Liver (tissue), 9 donors: ENCODE data around the gene RPS6KA5. TPM values are rescaled to one million over a fixed set of nuclear protein-coding genes. Genes with fewer than 3 reads are reported as not detected.

Experiments
- DNase-seq: peaks from one replicate; pipeline ENCODE4 v3.0.0-alpha.2; 2017; ENCODE audit warnings: low spot score
- H3K27ac ChIP-seq, 2 donors: one replicate each; pipeline ENCODE4 v1.7.0; 2013; ENCODE audit warnings: inconsistent platforms in 2 of 2, low read length in 2 of 2, control low read depth in 1 of 2, low read depth in 1 of 2, mild to moderate bottlenecking in 1 of 2
- H3K27me3 ChIP-seq, 4 donors: one replicate each; pipeline versions ENCODE4 v1.6.1 to v1.7.0; 2013; ENCODE audit warnings: low read length in 3 of 4, inconsistent platforms in 1 of 4, mild to moderate bottlenecking in 1 of 4, moderate library complexity in 1 of 4; ENCODE audit not compliant: control insufficient read depth in 4 of 4, insufficient read depth in 4 of 4
- H3K36me3 ChIP-seq, 4 donors: one replicate each; pipeline versions ENCODE4 v1.6.1 to v1.7.0; 2013; ENCODE audit warnings: low read length in 3 of 4, mild to moderate bottlenecking in 3 of 4, low read depth in 1 of 4, moderate library complexity in 1 of 4; ENCODE audit not compliant: control insufficient read depth in 4 of 4, insufficient read depth in 3 of 4
- H3K4me1 ChIP-seq, 4 donors: one replicate each; pipeline versions ENCODE4 v1.6.1 to v1.7.0; 2013; ENCODE audit warnings: low read length in 3 of 4, mild to moderate bottlenecking in 3 of 4, moderate library complexity in 1 of 4; ENCODE audit not compliant: control insufficient read depth in 4 of 4, insufficient read depth in 4 of 4
- H3K4me3 ChIP-seq, 3 donors: one replicate each; pipeline versions ENCODE4 v1.6.1 to v1.7.0; 2013; ENCODE audit warnings: low read length in 3 of 3, control low read depth in 1 of 3, low read depth in 1 of 3, mild to moderate bottlenecking in 1 of 3
- H3K9ac ChIP-seq, 2 donors: one replicate each; pipeline ENCODE4 v1.7.0; 2013; ENCODE audit warnings: low read length in 2 of 2, mild to moderate bottlenecking in 2 of 2, moderate library complexity in 2 of 2, control low read depth in 1 of 2, low read depth in 1 of 2
- H3K9me3 ChIP-seq, 4 donors: one replicate each; pipeline versions ENCODE4 v1.6.1 to v1.7.0; 2013; ENCODE audit warnings: low read length in 3 of 4; ENCODE audit not compliant: control insufficient read depth in 4 of 4
- FOXA2 ChIP-seq: IDR thresholded peaks from 2 replicates; pipeline ENCODE4 v1.6.1; 2016; ENCODE audit warnings: antibody characterized with exemption
- HNF4A ChIP-seq, 2 donors: conservative IDR thresholded peaks; 2 replicates each; pipeline ENCODE4 v1.6.1; 2016; ENCODE audit warnings: antibody characterized with exemption in 2 of 2, mild to moderate bottlenecking in 2 of 2
- JUND ChIP-seq, 2 donors: IDR thresholded peaks; 2 replicates each; pipeline ENCODE4 v1.6.1; 2016; ENCODE audit warnings: antibody characterized with exemption in 2 of 2
- NR2F2 ChIP-seq: IDR thresholded peaks from 2 replicates; pipeline ENCODE4 v1.6.1; 2016; ENCODE audit warnings: antibody characterized with exemption
- RXRA ChIP-seq, 2 donors: IDR thresholded peaks; 2 replicates each; pipeline ENCODE4 v1.6.1; 2017 to 2018; ENCODE audit warnings: antibody characterized with exemption in 2 of 2, mild to moderate bottlenecking in 1 of 2
- SP1 ChIP-seq: IDR thresholded peaks from 2 replicates; pipeline ENCODE4 v1.6.1; 2018; ENCODE audit warnings: antibody characterized with exemption, mild to moderate bottlenecking
- TAF1 ChIP-seq: conservative IDR thresholded peaks from 2 replicates; pipeline ENCODE4 v1.6.1; 2016; ENCODE audit warnings: antibody characterized with exemption, mild to moderate bottlenecking
- WGBS: extraction: QIAGEN DNeasy Blood & Tissue Kit; methylation state at CpG from one replicate; pipeline ENCODE4 v1.1.7; 2013; 5-methylcytosine and 5-hydroxymethylcytosine counted together
- polyA plus RNA-seq, 2 donors: library from polyadenylated mRNA; stranded (reverse) in 1 of 2; unstranded in 1 of 2; fragments of 200-250 nt in 1 of 2; fragments of >200 nt in 1 of 2; fragmentation: Nextera tagmentation in 1 of 2; extraction: Ambion mirVana in 1 of 2; gene quantifications; one replicate each; pipeline versions ENCODE4 v1.2.1 to v1.2.3, GENCODE V29; 2013 to 2015
- total RNA-seq, 2 donors: library from RNA; depleted of rRNA; stranded (reverse); fragments of >200 nt; gene quantifications; one replicate each; pipeline ENCODE4 v1.2.3, GENCODE V29; 2014
- TF ChIP-seq, protein P1 (sequence below): IDR thresholded peaks from 2 replicates; pipeline ENCODE4 v1.6.1; 2016; ENCODE audit warnings: antibody characterized with exemption
- TF ChIP-seq, protein P2 (sequence below): IDR thresholded peaks from 2 replicates; pipeline ENCODE4 v1.6.1; 2016; ENCODE audit warnings: antibody characterized with exemption, mild to moderate bottlenecking
- donor health status: healthy.
- donor health status: healthy.
- donor health status: healthy.
- donor health status: healthy.
- donor health status: healthy.

Gene RPS6KA5
- total and polyA plus RNA-seq, 4 donors: 0.52 to 2.3 (median 1.3) TPM

DNA sequence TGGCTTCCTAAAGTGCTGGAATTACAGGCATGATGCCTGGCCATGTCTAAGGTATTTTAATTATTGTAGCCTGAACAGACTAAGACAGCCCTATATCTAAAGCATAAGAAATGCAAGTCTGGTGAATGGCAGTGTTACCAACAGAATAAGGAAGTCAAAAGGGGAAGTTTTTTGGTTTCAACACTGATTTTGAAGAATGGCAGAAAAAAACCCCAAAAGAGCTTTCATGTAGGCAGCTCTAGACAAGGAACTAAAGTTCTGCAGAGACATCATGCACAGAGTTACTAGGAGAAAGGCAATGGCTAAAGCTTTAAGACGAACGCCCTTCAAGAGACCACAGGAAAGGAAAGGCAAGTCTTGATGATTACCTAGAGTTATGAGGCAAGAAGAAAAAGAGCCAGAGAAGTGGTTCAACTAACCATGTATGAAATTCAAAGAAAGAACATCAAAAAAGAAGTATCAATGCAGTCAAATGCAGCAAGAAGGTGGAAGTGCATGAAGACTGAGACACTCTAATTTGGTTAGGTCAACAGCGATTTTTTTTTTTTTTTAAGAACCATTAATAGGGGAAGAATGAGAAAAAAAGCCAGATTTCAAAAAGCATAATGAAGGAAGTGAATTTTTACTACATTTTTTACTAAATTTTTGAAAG, 50.8 kb downstream of the RPS6KA5 start:
- DNase-seq: no peak
- Histone ChIP-seq H3K4me1 (peaks cover 0 to 2% (median 1%) of the 10 kb centered on the region in 4 donors), H3K9ac (no peak overlapping the region), H3K27ac (no peak overlapping the region), H3K27me3 (no peaks in the 10 kb centered on the region), H3K36me3 (no peaks in the 10 kb centered on the region), H3K9me3 (no peaks in the 10 kb centered on the region), H3K4me3 (no peak overlapping the region)
- WGBS: 83% methylated on average over 3 of the region's 3 CpGs
- peak in 1 of 2 donors; percentile 2 for TF ChIP-seq RXRA (IDR thresholded peaks at IDR 0.05)
- no peak for TF ChIP-seq SP1

DNA sequence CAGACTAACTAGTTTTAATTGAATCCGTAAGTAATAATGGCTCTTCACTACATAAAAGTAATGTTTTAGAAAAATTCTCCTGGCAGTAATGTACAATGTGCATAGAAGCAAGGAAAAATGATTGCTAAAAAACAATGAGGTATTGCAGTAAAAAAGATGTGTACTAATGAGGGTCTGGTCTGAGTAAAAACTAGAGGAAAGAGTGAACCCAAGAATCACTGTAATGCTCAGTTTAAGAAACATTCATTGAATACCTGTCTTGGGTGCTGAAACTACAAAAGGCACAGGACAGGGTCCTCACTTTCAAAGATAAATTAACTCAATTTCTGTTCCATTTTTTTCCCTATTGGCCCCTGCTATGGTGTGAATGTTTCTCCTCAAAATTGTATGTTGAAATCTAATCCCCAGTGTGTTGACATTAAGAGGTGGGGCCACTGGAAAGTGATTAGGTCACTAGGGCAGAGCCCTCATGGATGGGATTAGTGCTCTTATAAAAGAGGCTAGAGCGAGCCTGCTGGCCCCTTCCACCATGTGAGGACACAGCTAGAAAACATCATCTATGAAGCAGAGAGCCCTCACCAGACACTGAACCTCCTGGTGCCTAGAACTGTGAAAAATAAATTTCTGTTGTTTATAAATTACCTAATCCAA, 51.6 kb downstream of the RPS6KA5 start:
- Histone ChIP-seq H3K27ac (peak overlapping the region in 1 of 2 donors; percentile 13), H3K36me3 (no peaks in the 10 kb centered on the region), H3K4me3 (no peak overlapping the region), H3K27me3 (no peaks in the 10 kb centered on the region), H3K9ac (no peak overlapping the region), H3K9me3 (no peaks in the 10 kb centered on the region), H3K4me1 (peaks cover 0 to 2% (median 1%) of the 10 kb centered on the region in 4 donors)
- WGBS: 82% methylated on average over 2 of the region's 2 CpGs
- TF ChIP-seq JUND (IDR thresholded peaks at IDR 0.05): no peak
- TF ChIP-seq TAF1: no peak
- TF ChIP-seq, protein P1, sequence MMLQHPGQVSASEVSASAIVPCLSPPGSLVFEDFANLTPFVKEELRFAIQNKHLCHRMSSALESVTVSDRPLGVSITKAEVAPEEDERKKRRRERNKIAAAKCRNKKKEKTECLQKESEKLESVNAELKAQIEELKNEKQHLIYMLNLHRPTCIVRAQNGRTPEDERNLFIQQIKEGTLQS: no peak
- TF ChIP-seq SP1: no peak
- TF ChIP-seq, protein P2, sequence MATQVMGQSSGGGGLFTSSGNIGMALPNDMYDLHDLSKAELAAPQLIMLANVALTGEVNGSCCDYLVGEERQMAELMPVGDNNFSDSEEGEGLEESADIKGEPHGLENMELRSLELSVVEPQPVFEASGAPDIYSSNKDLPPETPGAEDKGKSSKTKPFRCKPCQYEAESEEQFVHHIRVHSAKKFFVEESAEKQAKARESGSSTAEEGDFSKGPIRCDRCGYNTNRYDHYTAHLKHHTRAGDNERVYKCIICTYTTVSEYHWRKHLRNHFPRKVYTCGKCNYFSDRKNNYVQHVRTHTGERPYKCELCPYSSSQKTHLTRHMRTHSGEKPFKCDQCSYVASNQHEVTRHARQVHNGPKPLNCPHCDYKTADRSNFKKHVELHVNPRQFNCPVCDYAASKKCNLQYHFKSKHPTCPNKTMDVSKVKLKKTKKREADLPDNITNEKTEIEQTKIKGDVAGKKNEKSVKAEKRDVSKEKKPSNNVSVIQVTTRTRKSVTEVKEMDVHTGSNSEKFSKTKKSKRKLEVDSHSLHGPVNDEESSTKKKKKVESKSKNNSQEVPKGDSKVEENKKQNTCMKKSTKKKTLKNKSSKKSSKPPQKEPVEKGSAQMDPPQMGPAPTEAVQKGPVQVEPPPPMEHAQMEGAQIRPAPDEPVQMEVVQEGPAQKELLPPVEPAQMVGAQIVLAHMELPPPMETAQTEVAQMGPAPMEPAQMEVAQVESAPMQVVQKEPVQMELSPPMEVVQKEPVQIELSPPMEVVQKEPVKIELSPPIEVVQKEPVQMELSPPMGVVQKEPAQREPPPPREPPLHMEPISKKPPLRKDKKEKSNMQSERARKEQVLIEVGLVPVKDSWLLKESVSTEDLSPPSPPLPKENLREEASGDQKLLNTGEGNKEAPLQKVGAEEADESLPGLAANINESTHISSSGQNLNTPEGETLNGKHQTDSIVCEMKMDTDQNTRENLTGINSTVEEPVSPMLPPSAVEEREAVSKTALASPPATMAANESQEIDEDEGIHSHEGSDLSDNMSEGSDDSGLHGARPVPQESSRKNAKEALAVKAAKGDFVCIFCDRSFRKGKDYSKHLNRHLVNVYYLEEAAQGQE: no peak
- no peak for TF ChIP-seq NR2F2
- TF ChIP-seq FOXA2: peak; percentile 22
- TF ChIP-seq HNF4A (conservative IDR thresholded peaks at IDR 0.05): peak; percentile 7 to 14
- DNase-seq: no peak

DNA sequence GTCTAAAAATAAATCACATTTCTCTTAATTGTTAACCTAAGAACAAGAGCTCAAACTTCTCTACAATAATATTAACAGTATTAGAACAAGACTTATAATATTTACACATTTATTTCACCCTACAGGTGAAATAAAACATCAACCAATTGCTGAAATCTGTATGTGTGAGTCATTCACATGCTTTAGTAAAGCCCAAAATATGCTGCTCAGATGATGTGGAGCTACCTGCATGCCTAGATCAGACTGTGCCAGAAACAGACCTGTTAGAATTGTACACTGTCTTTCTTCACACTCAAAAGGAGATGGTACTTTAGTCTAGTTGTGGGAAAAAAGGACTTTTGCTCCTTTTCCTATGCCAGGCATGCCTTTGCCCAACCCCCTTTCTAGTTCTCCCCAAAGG, 54.7 kb downstream of the RPS6KA5 start:
- H3K27me3 ChIP-seq: no peaks in the 10 kb centered on the region
- no peak for DNase-seq
- H3K9me3 ChIP-seq: no peaks in the 10 kb centered on the region
- H3K27ac ChIP-seq: no peak overlapping the region
- no peak overlapping the region for H3K4me3 ChIP-seq
- no peak overlapping the region for H3K9ac ChIP-seq
- TF ChIP-seq, protein P2: no peak
- no peaks in the 10 kb centered on the region for H3K36me3 ChIP-seq
- H3K4me1 ChIP-seq: peaks cover 0 to 2% (median 1%) of the 10 kb centered on the region in 4 donors
